GM18505 (cell line): ENCODE measurements around the gene TXN.
"Not testable (repeated sequence)": the region's sequence is repeated elsewhere in the genome, so short reads cannot be mapped to it uniquely, and the experiment has no call there.

Source experiments
- ATAC-seq: cut with Tn5 transposase; IDR thresholded peaks from one replicate; pipeline ENCODE4 v1.9.1; 2021; ENCODE audit not compliant: unreplicated experiment
- POLR2A ChIP-seq: IDR thresholded peaks from 4 replicates; pipeline ENCODE4 v1.6.1; 2011; ENCODE audit warnings: borderline replicate concordance; ENCODE audit not compliant: insufficient read depth, insufficient read length; ENCODE audit errors: extremely low read depth

Gene TXN

GRCh38 chr9:110276781-110277180 lies 20.5 kb upstream of the TXN start:
- ATAC-seq: no peak
- TF ChIP-seq POLR2A: no peak

GRCh38 chr9:110270211-110270995 lies 14.1 kb upstream of the TXN start:
- no peak for TF ChIP-seq POLR2A
- ATAC-seq: no peak

- ATAC-seq: no peak
- TF ChIP-seq POLR2A: no peak
Measured at GRCh38 chr9:110266795-110267194, 10.5 kb upstream of the TXN start.

GRCh38 chr9:110261632-110262031 lies 5.3 kb upstream of the TXN start:
- no peak for TF ChIP-seq POLR2A
- no peak for ATAC-seq

- ATAC-seq: no peak
- TF ChIP-seq POLR2A: no peak
Measured at GRCh38 chr9:110260911-110261310, 4.6 kb upstream of the TXN start.

GRCh38 chr9:110259566-110259965 lies 3.3 kb upstream of the TXN start:
- TF ChIP-seq POLR2A: no peak
- ATAC-seq: no peak

GRCh38 chr9:110258690-110259091 lies 2.4 kb upstream of the TXN start:
- ATAC-seq: no peak
- no peak for TF ChIP-seq POLR2A

GRCh38 chr9:110257956-110258355 lies 1.6 kb upstream of the TXN start:
- no peak for ATAC-seq
- no peak for TF ChIP-seq POLR2A

GRCh38 chr9:110257097-110257841 lies 962 bp upstream of the TXN start:
- ATAC-seq: no peak
- no peak for TF ChIP-seq POLR2A

GRCh38 chr9:110255463-110256379 lies 586 bp downstream of the TXN start:
- no peak for TF ChIP-seq POLR2A
- ATAC-seq: peak; percentile 28

GRCh38 chr9:110255034-110255462 lies 1.3 kb downstream of the TXN start:
- no peak for ATAC-seq

GRCh38 chr9:110254500-110254899 lies 1.8 kb downstream of the TXN start:
- no peak for ATAC-seq
- no peak for TF ChIP-seq POLR2A

More at GRCh38 chr9:110255034-110255462, 1.3 kb downstream of the TXN start:
- TF ChIP-seq POLR2A: no peak

GRCh38 chr9:110252509-110253139 lies 3.7 kb downstream of the TXN start:
- no peak for TF ChIP-seq POLR2A
- no peak for ATAC-seq

GRCh38 chr9:110251770-110252169 lies 4.5 kb downstream of the TXN start:
- ATAC-seq: not testable (repeated sequence)
